Hepatic stellate cell (primary cell): ENCODE data around the gene TMEM19.
A peak's percentile ranks its signal among the peaks of the same experiment; 100 is the strongest.

Experiments
- DNase-seq: peaks from one replicate; pipeline ENCODE4 v3.0.0; 2011; ENCODE audit warnings: low spot score

Gene TMEM19

DNA sequence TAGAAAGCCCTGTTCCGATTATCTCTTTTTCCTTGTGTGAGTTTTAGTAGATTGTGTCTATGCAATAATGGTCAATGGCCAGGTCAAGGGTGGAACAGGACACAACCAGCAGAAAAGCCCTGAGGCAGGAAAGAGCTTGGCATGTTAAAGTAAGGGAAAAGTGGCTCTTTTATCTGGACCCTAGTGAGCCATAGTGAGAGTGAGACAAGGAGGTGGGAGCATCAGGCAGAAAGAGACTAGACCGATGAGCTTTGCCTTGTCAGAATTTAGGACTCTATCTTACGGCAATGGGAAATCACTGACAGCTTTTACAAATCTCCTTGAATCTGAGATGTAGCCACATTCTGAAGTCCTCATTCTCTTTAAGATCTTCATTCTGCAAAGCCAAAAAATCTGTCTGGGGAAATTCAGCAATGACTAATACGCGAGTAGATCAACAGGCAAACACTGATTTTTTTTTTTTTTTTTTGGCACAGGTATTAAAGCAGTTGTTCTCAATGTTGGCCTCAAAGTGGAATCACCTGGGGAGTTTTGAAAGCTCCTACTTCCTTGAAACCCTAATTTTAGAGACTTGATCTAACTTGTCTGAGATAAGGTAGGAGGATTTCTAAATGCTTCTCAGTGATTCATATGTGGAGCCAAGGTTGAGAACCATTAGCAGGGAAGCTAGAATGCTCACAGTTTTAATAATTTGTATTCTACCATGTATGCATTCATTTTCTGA is 33.9 kb downstream of the TMEM19 start:
- no peak for DNase-seq

DNA sequence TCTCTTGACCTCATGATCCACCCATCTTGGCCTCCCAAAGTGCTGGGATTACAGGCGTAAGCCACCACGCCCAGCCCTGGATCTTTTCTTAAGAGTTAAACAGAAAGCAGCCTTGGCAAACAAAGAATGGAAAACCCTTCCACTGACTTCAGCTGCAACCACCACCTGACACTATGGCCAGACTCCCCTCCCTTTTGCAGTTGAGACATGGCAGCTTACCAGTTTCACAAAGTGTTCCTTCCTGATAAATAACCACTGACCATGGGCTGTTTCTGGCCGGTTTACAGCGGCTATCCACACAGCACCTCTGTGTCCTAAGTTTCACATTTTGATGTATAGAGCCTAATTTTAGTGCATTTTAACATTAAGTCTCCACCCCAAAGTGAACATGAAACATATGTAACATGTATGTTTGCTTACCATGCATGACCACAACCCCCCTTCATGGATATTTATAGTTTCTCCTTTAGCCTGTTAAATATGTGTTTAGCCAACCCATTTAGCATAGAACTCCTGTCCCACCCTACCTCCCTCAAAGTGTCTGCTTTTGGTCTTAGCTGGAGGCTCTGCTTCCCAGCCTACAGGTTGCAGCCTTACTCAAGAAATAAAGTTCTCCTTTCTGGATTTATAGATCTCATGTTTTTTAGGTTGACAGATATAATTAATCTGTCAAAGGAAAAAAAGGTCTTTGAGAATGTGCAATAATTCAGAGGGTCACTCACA is 36.1 kb downstream of the TMEM19 start:
- DNase-seq = no peak

- DNase-seq = no peak
These were observed 39.1 kb downstream of the TMEM19 start for GRCh38 chr12:71725011-71725410.

- DNase-seq = no peak
These were observed 40.7 kb downstream of the TMEM19 start for GRCh38 chr12:71726548-71726947.

DNA sequence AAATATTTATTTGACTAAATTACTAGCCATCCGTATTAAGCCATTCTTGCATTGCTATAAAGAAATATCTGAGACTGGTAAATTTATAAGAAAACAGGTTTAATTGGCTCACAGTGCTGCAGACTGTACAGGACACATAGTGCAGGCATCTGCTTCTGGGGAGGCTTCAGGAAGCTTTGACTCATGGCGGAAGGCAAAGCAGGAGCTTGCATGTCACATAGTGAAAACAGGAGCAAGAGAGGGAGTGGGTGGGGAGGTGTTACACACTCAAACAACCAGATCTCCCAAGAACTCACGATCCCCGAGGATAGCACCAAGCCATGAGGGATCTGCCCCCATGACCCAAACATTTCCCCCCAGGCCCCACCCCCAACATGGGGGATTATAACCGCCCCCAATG is 42.1 kb downstream of the TMEM19 start:
- no peak for DNase-seq

DNA sequence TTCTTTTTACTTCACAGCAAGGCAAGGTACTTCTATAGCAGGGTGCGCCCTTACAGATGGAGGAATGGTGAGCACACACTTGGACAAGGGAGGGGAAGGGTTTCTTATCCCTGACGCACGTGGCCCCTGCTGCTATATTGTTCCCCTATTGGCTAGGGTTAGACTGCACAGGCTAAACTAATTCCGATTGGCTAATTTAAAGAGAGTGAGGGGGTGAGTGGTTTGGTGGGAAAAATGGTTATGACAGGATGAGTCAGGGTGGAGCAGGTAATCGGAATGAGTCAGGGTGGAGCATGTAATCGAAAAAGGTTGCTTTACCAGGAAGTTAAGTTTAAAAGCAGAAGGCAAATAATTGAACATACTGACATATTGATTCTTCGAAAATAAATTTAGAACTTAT is 45.1 kb downstream of the TMEM19 start:
- DNase-seq = no peak

DNA sequence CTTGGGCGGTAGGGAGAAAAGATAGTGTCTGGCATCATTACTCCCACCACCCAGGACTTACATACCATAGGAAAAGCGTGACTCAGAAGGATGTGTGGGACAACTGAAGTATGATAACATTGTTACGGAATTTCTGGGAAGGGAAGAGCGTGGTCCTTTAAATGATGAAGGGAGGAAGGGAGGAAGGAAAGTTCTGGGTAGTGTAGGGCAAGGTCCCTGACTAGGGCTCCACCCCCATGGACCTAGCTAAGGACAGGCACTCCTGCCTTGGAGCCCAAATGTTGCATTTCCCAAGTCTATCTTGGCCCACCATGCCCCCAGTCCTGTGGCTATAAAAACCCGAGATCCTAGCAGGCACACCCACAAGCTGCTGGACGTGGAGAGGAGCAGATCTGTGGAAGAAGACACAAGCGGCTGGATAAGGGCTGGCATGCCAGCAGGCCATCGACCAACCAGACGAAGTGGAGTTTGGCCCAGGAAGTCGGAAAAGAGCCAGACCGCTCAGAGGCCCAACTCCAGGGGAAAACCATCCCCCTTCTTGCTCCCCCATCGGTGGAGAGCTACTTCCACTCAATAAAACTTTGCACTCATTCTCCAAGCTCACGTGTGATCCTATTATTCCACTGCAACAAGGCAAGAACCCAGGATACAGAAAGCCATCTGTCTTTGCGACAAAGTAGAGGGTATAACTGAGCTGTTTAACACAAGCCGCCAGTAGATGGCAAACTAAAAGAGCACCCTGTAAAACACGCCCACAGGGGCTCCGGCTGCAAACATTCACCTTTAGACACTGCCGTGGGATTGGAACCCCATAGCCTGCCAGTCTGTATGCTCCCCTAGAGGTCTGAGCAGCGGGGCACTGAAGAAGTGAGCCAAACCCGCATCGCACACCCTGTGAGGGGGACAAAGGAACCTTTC is 45.8 kb downstream of the TMEM19 start:
- peak; percentile 57 for DNase-seq

DNA sequence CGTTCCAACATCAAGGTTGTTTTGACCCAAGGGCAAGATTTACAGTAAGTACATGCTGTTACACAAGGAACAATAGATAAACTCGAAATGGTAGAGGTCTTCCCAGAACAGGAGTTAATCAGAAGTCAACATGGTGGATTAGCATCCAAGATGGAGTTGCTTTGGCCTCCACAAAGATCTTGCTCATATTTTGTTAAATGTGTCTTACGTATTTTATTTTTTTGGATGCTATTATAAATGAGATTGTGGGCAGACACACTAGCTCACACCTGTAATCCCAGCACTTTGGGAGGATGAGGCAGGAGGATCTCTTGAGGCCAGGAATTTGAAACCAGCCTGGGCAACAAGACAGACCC is 46.5 kb downstream of the TMEM19 start:
- no peak for DNase-seq

- no peak for DNase-seq
These were observed 51.3 kb downstream of the TMEM19 start for GRCh38 chr12:71737197-71737596.

- DNase-seq = no peak
These were observed 57.1 kb downstream of the TMEM19 start for GRCh38 chr12:71742998-71743397.

- no peak for DNase-seq
These were observed 58.8 kb downstream of the TMEM19 start for GRCh38 chr12:71744522-71745300.

GRCh38 chr12:71746974-71747611 is 61.2 kb downstream of the TMEM19 start:
- peak; percentile 17 for DNase-seq

GRCh38 chr12:71748081-71748850 is 62.4 kb downstream of the TMEM19 start:
- no peak for DNase-seq

DNA sequence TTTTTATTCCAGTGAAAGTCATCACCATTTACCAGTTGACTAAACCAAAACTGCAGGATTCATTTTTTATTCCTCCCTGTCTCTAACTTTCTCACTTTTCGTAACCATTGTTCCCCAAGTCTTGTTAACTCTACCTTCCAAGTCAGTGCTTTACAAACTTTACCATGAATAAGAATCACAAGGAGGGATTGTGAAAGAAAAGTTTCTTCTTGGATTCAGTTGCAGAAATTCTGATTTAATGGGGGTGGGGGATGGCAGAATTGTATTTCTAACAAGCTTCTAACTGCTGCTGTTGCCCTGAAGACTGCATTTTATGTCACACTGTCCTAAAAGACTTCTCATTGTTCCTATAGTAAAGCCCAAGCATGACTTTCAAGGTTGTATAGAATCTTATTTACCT is 63.8 kb downstream of the TMEM19 start:
- DNase-seq = no peak

DNA sequence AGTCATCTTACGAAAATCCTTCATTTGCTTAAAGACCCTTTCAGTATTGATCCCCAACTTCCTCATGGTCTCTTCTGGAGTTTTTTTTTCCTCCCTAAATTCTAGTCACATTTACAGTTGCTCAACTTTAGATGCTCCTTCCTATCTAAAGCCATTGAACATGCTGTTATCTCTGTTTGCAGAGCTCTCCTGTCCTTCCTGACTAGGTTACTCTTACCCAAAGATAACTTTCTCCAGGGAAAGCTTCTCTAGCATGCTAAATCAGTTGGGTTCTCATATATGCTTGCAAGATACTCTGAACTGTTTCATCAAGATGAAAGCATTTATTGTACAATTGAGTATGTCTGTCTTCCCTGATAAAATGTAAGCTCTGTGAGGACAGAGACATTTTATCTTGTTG is 67.0 kb downstream of the TMEM19 start:
- no peak for DNase-seq
